Common myeloid progenitor, CD34-positive (primary cell): ENCODE data around the gene STK32C.
"Not testable (repeated sequence)": the region's sequence is repeated elsewhere in the genome, so short reads cannot be mapped to it uniquely, and the experiment has no call there.

Experiments used
- CTCF ChIA-PET: fragments of 350-600 bp; sonication (Branson Sonifier 250); formaldehyde crosslinking; loops from one replicate; lab custom pipeline; 2021; ENCODE audit warnings: antibody characterized with exemption; lab: Charles Lee
- POLR2A ChIA-PET: fragments of 350-600 bp; sonication (Branson Sonifier 250); formaldehyde crosslinking; loops from one replicate; lab custom pipeline; 2021; ENCODE audit warnings: antibody characterized with exemption; lab: Charles Lee
- DNase-seq, 3 donors: peaks; one replicate each; pipeline versions ENCODE4 v3.0.0 to v3.0.0-alpha.2; 2013
- H3K27ac ChIP-seq, 2 experiments: 1 replicate in 1 of 2; 2 replicates in 1 of 2; pipeline ENCODE4 v1.7.0; 2013; ENCODE audit warnings: inconsistent platforms in 2 of 2, low read length in 2 of 2, mild to moderate bottlenecking in 2 of 2, low read depth in 1 of 2, moderate library complexity in 1 of 2; ENCODE audit not compliant: severe bottlenecking in 2 of 2, insufficient read depth in 1 of 2, poor library complexity in 1 of 2
- H3K27me3 ChIP-seq, 5 experiments: replicated peaks in 2 of 5; 1 replicate in 3 of 5; 2 replicates in 2 of 5; pipeline versions ENCODE4 v1.6.1 to v1.7.0; 2013; ENCODE audit warnings: low read length in 4 of 5, mild to moderate bottlenecking in 2 of 5, moderate library complexity in 2 of 5, inconsistent platforms in 1 of 5; ENCODE audit not compliant: insufficient read depth in 5 of 5, control insufficient read depth in 4 of 5
- H3K36me3 ChIP-seq, 4 experiments: 1 replicate in 2 of 4; 2 replicates in 2 of 4; pipeline versions ENCODE4 v1.6.1 to v1.7.0; 2013; ENCODE audit warnings: low read length in 3 of 4, control low read depth in 1 of 4, mild to moderate bottlenecking in 1 of 4; ENCODE audit not compliant: control insufficient read depth in 4 of 4, insufficient read depth in 4 of 4
- H3K4me1 ChIP-seq, 4 experiments: 1 replicate in 3 of 4; 2 replicates in 1 of 4; pipeline versions ENCODE4 v1.6.1 to v1.7.1; 2013; ENCODE audit warnings: low read length in 3 of 4, mild to moderate bottlenecking in 3 of 4, control low read depth in 1 of 4, inconsistent platforms in 1 of 4, moderate library complexity in 1 of 4; ENCODE audit not compliant: control insufficient read depth in 4 of 4, insufficient read depth in 4 of 4; ENCODE audit errors: control extremely low read depth in 1 of 4
- H3K4me3 ChIP-seq, 7 experiments: 1 replicate in 4 of 7; 2 replicates in 3 of 7; pipeline versions ENCODE4 v1.5.1 to v1.7.0; 2013; ENCODE audit warnings: mild to moderate bottlenecking in 7 of 7, low read length in 6 of 7, moderate library complexity in 6 of 7, inconsistent platforms in 2 of 7, low read depth in 2 of 7, control low read depth in 1 of 7; ENCODE audit not compliant: insufficient read depth in 4 of 7, control insufficient read depth in 1 of 7; ENCODE audit errors: extremely low read depth in 1 of 7
- H3K9me3 ChIP-seq, 5 experiments: 1 replicate in 4 of 5; 2 replicates in 1 of 5; pipeline versions ENCODE4 v1.6.1 to v1.7.1; 2013; ENCODE audit warnings: low read length in 4 of 5, mild to moderate bottlenecking in 2 of 5, inconsistent platforms in 1 of 5, low read depth in 1 of 5, moderate library complexity in 1 of 5; ENCODE audit not compliant: control insufficient read depth in 4 of 5, insufficient read depth in 2 of 5; ENCODE audit errors: control extremely low read depth in 1 of 5
- WGBS: methylation state at CpG from one replicate; pipeline ENCODE4 v1.1.5; 2013; ENCODE audit not compliant: insufficient coverage; 5-methylcytosine and 5-hydroxymethylcytosine counted together

Gene STK32C

DNA sequence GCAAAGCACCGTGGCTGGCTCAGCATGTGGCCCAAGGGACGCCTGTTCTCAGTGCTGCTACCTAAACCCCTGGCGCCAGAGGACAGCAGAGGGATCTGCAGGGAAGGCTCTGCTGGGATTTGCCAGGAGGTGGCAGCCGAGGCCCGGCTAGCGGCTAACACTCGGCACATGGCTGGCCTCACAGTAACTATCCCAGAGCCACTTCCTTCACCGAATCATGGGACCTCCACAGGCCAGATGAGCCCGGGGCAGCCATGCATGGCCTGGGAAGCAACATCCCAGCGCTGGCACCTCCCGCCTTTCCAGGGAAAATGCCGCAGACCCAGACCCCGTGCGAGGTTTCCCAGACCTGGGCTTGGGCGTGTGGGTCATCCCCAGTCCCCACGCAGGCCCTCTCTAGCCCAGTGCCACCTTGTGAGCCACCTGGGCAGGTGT, 84.6 kb downstream of the STK32C start:
- Histone ChIP-seq H3K36me3 (peaks cover 0 to 5% (median 4%) of the 10 kb centered on the region in 4 experiments), H3K27me3 (no peaks in the 10 kb centered on the region), H3K27ac (no peak overlapping the region), H3K4me1 (peaks cover 0 to 5% (median 2%) of the 10 kb centered on the region in 4 experiments), H3K4me3 (no peak overlapping the region), H3K9me3 (peaks cover 0 to 6% (median 0%) of the 10 kb centered on the region in 5 experiments)
- DNase-seq = peak; percentile 74 to 85 (median 83)
- ChIA-PET POLR2A (no interaction called here), CTCF (interaction anchor here (1.0 to 1.8 kb wide), 7 partner anchors 10 to 237 kb away, joined by 3 to 11 read pairs (median 3); no protein-coding TSS in a partner anchor)
- WGBS = 42% methylated on average over 16 of the region's 16 CpGs

DNA sequence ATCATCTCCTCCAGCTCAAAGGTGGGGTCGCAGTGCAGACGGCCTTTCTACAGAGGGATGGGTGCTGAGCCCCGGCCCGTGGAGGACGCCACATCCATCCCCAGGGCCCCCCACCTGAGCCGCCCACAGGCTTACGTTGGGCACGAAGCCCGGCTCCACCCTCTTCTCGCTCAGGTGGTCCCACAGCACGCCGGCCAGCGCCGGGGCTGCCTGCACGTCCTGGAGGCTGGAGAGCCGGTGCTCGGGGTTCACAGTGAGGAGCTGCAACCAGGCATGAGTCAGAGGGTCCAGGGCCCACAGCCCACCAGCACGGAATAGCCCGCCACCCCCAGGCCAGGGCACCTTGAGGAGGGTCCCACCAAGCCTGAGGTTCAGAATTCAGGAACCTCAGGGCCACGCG, 85.0 kb downstream of the STK32C start:
- Histone ChIP-seq H3K9me3 (peaks cover 0 to 8% (median 3%) of the 10 kb centered on the region in 5 experiments), H3K36me3 (peaks cover 0 to 8% (median 4%) of the 10 kb centered on the region in 4 experiments), H3K4me1 (peaks cover 0 to 5% (median 2%) of the 10 kb centered on the region in 4 experiments), H3K27me3 (no peaks in the 10 kb centered on the region), H3K4me3 (no peak overlapping the region), H3K27ac (no peak overlapping the region)
- POLR2A ChIA-PET = no interaction called here
- WGBS = 83% methylated on average over 19 of the region's 21 CpGs
- CTCF ChIA-PET = interaction anchor here (1.0 to 1.8 kb wide), 4 partner anchors 11 to 237 kb away, joined by 3 to 11 read pairs (median 4); no protein-coding TSS in a partner anchor
- no peak for DNase-seq

DNA sequence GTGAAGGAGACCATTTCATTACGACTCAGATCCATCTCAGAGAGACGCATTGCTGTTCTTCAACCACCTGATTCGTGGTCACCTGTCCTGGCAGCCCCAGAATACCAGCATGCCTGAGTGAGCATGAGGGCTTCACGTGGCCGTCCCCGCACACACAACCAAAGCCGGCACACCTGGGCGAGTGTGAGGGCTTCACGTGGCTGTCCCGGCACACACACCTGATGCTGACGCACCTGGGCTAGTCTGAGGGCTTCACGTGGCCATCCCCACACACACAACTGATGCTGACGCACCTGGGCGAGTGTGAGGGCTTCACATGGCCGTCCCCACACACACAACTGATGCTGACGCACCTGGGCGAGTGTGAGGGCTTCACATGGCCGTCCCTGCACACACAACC, 86.8 kb downstream of the STK32C start:
- POLR2A ChIA-PET = not testable (repeated sequence)
- CTCF ChIA-PET = interaction anchor here (0.6 to 1.6 kb wide), 4 partner anchors 13 to 132 kb away, joined by 3 to 5 read pairs (median 4); no protein-coding TSS in a partner anchor
- 99% methylated on average over 11 of the region's 18 CpGs for WGBS

DNA sequence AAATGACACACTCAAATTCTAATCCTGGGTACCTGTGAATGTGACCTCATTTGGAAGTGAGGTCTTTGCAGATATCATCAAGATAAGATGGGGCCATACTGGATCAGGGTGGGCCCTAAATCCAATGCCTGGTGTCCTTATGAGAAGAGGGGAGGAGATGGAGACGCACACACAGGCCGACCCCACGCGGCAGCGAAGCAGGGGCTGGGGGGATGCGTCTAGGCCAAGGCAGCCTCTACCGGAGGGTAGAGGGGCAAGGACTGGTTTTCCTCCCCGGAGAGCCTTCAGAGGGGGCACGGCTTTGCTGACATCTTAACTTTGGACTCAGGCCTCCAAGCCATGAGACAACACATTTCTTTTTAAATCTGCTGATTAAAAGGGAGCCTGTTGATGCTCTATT, 87.7 kb downstream of the STK32C start:
- 100% methylated on average over 7 of the region's 9 CpGs for WGBS
- CTCF ChIA-PET = interaction anchor here (0.9 to 1.6 kb wide), 4 partner anchors 11 to 133 kb away, joined by 3 to 5 read pairs (median 4); no protein-coding TSS in a partner anchor
- DNase-seq = no peak
- peaks cover 0 to 24% (median 20%) of the 10 kb centered on the region in 5 experiments for H3K9me3 ChIP-seq
- H3K27ac ChIP-seq = no peak overlapping the region
- H3K4me1 ChIP-seq = peaks cover 0 to 5% (median 2%) of the 10 kb centered on the region in 4 experiments
- POLR2A ChIA-PET = no interaction called here
- no peaks in the 10 kb centered on the region for H3K27me3 ChIP-seq
- H3K36me3 ChIP-seq = peaks cover 0 to 5% (median 3%) of the 10 kb centered on the region in 4 experiments
- H3K4me3 ChIP-seq = no peak overlapping the region

More for the DNA sequence above, 86.8 kb downstream of the STK32C start:
- not testable (repeated sequence) for DNase-seq, H3K27me3 ChIP-seq, H3K36me3 ChIP-seq, H3K4me1 ChIP-seq, H3K4me3 ChIP-seq, H3K27ac ChIP-seq
- H3K9me3 ChIP-seq = peaks cover 0 to 19% (median 15%) of the 10 kb centered on the region in 5 experiments

DNA sequence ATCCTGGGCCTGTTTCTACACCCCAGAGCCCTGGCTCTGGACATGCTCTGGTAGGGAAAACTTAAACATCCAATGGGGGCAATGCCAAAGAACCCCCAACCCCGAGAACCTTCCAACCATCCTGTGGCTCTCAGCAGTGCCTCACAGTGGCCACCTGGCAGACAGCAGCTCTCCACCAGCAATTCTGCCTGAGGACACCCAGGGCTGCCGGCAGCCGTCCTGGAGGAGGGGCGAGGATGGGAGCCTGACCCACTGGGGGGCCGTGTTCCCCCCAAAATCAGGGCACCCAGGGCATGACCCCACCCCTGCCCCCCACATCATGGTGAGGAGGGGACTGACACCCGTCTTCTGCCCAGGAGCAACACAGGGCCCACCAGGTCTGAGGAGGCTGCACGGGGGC, 88.3 kb downstream of the STK32C start:
- peaks cover 0 to 5% (median 3%) of the 10 kb centered on the region in 4 experiments for H3K36me3 ChIP-seq
- ChIA-PET CTCF (interaction anchor here (0.9 to 1.6 kb wide), 2 partner anchors 12 to 14 kb away, joined by 3 to 4 read pairs; no protein-coding TSS in a partner anchor), POLR2A (interaction anchor here (0.6 kb wide), 1 partner anchor 35 kb away, joined by 3 read pairs; no protein-coding TSS in a partner anchor)
- WGBS = 94% methylated on average over 7 of the region's 7 CpGs
- H3K9me3 ChIP-seq = peaks cover 0 to 29% (median 22%) of the 10 kb centered on the region in 5 experiments
- no peak overlapping the region for H3K4me3 ChIP-seq
- no peak for DNase-seq
- no peak overlapping the region for H3K27ac ChIP-seq
- peaks cover 0 to 5% (median 2%) of the 10 kb centered on the region in 4 experiments for H3K4me1 ChIP-seq
- no peaks in the 10 kb centered on the region for H3K27me3 ChIP-seq

DNA sequence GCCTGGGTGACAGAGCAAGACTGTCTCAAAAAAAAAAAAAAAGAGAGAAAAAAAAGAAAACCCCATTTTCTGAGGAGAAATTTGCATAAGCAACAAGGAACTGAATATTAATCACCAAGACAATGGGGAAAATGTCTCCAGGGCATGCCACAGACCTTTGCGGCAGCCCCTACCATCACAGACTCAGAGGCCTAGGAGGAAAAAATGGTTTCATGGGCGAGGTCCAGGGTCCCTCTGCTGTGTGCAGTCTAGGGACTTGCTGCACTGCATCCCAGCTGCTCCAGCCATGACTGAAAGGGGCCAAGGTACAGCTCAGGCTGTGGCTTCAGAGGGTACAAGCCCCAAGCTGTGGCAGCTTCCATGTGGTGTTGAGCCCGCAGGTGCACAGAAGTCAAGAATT, 91.3 kb downstream of the STK32C start:
- H3K36me3 ChIP-seq, H3K4me3 ChIP-seq, CTCF ChIA-PET, H3K27me3 ChIP-seq, H3K27ac ChIP-seq, DNase-seq, H3K4me1 ChIP-seq, POLR2A ChIA-PET: not testable (repeated sequence)
- 100% methylated on average over 1 of the region's 3 CpGs for WGBS
- peaks cover 0 to 41% (median 26%) of the 10 kb centered on the region in 5 experiments for H3K9me3 ChIP-seq

DNA sequence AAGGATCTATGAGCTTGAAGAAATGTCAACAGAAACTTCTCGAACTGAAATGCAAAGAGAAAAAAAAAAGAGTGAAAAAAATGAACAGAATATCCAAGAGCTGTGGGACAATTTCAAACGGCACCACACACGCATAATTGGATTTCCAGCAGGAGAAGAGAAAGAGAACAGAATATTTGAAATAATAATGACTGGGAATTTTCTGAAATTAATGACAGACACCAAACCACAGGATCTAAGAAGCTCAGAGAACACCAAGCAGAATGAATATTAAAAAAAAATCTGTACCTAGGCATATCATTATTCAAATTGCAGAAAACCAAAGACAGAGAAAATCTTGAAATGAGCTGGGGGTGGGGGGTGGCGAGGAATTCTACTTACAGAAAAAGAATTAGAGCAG, 93.8 kb downstream of the STK32C start:
- DNase-seq = no peak
- ChIA-PET CTCF (no interaction called here), POLR2A (interaction anchor here (0.7 kb wide), 1 partner anchor 29 kb away, joined by 3 read pairs; no protein-coding TSS in a partner anchor)
- Histone ChIP-seq H3K36me3 (peaks cover 0 to 11% (median 4%) of the 10 kb centered on the region in 4 experiments), H3K9me3 (peaks cover 0 to 41% (median 26%) of the 10 kb centered on the region in 5 experiments), H3K4me1 (no peaks in the 10 kb centered on the region), H3K27me3 (no peaks in the 10 kb centered on the region), H3K27ac (no peak overlapping the region), H3K4me3 (no peak overlapping the region)
- no CpG with 5 or more reads among the region's 4 CpGs for WGBS
